Activated CD4-positive, alpha-beta T cell treated with anti-CD3 and anti-CD28 coated beads, Interleukin-10, Interleukin-2, amounts not matched to agents 100 ng/mL and 50 ng/mL, durations not matched to agents 16 hours and 8 hours (primary cell): ENCODE data around the gene ZNF697.
"Not testable (repeated sequence)": the region's sequence is repeated elsewhere in the genome, so short reads cannot be mapped to it uniquely, and the experiment has no call there.

Source experiments
- DNase-seq: peaks from one replicate; pipeline ENCODE4 v3.0.0-alpha.2; 2020

ZNF697 gene

GRCh38 chr1:119647734-119648619 is at the start of gene ZNF697:
Gene ZNF697, minus strand, starts transcription at chr1:119648266. Its CDS starts 22,166 bp downstream, at chr1:119626100.
- DNase-seq, result peak; percentile 68

GRCh38 chr1:119697598-119697997 is 49.5 kb upstream of the ZNF697 start:
- DNase-seq, result no peak

GRCh38 chr1:119696863-119697262 is 48.8 kb upstream of the ZNF697 start:
- DNase-seq, result not testable (repeated sequence)

DNA sequence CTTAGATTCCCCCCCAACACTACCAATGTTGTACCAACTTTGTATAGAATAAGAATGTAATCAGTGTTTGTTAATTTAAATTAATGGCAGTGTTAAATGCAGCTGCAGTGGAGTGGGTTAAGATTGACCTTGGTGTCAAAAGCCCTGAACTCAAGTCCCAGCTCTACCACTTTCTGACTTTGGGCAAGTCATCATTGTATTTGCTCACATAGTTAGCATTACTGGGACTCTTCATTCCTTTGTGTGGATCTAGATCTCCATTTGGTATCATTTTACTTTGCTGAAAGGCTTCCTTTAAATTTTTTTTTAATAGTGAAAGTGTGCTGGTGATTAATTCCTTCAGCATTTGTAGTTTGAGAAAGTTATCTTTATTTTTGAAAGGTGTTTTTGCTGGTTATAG is 41.4 kb upstream of the ZNF697 start:
- no peak for DNase-seq

DNA sequence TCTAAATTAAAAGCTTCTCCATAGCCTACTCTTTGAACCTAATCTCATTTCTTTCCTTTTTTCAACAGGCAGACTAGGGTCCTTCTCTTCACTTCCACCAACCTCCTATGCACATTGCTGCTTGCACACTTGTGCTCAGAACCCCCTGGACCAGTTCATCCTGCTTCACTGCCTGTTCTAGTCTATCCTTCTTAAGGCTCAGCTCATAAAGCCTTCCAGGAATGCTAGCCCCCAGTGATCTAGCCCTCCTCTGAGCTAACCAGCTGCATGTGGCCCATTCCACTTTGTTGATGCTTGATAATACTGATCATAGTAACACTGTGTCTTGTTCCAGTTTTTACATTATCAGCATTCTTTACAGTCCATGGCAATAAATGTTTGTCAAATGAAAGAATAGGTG is 40.7 kb upstream of the ZNF697 start:
- DNase-seq, result no peak

GRCh38 chr1:119687434-119688079 is 39.5 kb upstream of the ZNF697 start:
- DNase-seq, result no peak

DNA sequence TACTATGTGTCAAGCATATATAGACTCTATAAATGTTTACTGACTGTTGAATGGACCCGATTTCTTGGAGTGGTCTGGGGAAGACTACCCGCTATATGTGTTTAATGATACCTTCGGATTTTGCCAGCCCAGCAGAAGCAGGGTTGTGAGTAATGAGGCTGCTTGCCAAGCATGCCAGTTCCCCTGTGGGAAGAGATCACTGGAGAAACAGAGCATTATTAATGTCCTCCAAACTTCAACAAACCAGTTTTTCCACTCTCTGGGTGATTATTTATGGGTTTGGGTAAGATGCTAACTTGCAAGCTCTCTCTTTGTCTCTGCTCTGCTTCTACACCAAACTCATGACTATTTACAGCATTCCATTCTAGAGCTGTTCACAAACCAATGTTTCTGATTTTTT is 38.6 kb upstream of the ZNF697 start:
- no peak for DNase-seq

GRCh38 chr1:119683893-119684292 is 35.8 kb upstream of the ZNF697 start:
- no peak for DNase-seq

DNA sequence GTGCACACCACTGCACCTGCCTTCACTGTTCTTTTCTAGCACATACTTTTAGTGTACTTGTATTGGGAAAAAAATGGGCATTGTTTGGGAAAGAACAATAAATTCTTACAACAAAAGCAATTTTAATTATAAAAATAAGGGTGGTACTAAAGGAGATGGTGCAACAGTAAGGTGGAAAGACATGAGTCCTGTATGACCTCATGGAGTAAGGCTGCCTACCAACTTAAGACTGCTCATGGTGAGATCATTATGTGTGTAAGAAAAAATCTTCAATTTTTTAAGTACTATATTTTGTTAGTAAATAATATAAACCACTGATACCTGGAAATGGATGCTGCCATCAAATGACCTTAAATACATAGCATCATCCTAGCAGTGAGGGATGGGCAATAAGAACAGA is 34.1 kb upstream of the ZNF697 start:
- no peak for DNase-seq

GRCh38 chr1:119681560-119681959 is 33.5 kb upstream of the ZNF697 start:
- no peak for DNase-seq

GRCh38 chr1:119680723-119681122 is 32.7 kb upstream of the ZNF697 start:
- no peak for DNase-seq

GRCh38 chr1:119680193-119680592 is 32.1 kb upstream of the ZNF697 start:
- DNase-seq, result no peak

GRCh38 chr1:119679223-119679622 is 31.2 kb upstream of the ZNF697 start:
- no peak for DNase-seq

DNA sequence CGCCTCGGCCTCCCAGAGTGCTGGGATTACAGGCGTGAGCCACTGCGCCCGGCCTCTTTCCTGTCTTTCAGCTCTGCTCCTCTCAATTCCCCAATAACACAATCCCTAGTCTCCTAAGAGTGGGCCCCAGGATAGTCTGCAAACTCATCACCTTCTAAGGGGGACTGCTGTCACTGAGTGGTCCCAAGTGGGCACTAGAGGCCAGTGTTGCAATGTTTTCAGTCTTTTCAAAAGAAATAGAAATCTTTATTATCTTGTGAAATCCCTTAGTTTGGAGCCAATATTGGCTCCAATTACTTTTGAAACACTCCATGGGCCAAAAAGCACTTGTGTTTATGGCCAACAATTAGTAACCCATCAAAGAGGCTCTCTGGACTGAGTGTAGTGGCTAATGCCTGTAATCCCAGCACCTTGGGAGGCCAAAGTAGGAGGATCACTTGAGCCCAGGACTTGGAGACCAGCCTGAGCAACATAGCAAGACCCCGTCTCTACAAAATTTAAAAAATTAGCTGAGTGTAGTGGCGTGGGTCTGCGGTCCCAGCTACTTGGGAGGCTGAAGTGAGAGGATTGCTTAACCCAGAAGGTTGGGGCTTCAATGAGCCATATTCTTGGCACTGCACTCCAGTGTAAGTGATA is 28.6 kb upstream of the ZNF697 start:
- no peak for DNase-seq

DNA sequence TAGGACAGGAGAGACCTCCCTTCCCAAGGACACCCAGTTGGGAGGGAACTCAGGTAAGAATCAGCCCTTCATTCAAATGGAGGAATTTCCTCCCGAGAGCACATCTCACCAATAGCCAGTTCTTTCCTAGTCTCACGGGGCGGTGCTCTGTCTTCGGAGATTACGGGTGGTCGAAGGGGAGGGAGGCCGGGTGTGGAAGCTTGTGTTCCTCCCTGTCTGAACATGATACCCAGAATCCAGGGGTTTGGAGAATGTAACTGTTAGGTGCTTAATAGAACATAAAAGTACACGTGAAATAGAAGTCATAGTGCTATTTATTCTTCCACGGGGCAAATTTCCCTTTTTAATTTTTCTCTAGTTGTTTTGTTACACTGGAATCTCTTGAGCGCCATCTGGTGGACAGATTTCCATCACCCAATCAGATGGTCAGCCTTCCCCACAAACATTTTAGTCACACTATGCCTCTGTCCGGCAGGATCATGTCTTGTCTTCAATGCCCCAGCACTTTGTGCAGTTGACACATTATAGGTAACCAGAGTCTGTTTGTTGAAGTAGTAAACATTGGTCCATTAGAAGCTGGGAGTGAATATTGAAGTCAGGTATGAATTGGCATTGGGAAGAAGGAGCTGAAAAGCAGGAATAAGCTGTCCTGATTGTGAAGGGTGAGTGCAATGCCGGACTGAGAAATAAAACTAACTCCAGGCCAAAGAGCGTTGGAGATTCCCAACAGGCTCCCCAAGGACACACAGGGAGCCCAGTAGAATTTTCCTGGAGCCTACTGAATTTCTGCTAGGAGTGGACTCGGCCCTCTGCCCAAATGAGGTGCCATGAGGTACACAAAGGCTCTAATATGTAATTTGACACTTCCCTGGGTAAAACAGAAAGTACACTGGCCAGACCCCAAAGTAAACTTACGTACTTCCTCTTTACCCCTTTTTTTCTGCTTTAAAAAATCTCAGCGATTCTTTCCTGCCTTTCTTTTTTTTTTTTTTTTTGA is 27.6 kb upstream of the ZNF697 start:
- DNase-seq, result peak; percentile 74

DNA sequence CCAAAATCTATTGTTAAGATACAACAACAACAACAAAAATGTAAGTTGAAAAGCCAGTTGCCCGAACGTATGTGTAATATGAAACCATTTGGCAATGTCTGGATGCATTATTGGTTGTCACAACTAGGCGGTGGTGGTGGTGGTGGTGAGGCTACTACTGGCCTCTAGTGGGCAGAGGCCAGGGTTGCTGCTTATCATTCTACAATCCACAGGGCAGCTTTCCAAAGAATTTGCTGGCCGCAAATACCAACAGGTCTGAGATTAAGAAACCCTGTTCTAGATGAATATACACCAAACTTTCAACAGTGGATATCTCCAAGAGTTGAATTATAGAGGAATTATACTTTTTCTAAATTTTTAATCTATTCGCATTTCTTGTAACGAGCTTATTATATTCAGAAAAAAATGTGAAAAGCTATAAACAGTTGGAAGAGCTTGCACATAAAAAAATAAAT is 26.8 kb upstream of the ZNF697 start:
- DNase-seq, result peak; percentile 56

DNA sequence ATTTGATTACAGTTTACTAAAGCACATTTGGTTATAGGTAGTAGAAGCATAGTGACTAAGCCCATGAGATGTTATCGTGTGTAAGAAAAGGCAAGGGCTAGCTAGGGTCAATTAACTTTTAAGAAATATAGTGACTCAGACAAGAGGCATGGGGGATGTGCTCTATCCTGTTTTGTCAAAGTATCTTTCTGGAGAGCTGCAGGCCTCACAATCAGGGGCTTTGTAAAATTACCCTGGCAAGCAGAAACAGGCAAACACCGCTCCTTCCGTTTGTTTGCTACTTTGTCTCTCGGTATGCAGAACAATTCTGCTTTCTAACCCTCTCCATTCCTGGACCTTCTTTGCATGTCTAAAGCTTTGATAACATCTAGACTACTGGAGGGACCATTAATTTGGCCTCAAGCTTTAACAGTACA is 26.1 kb upstream of the ZNF697 start:
- DNase-seq, result no peak

DNA sequence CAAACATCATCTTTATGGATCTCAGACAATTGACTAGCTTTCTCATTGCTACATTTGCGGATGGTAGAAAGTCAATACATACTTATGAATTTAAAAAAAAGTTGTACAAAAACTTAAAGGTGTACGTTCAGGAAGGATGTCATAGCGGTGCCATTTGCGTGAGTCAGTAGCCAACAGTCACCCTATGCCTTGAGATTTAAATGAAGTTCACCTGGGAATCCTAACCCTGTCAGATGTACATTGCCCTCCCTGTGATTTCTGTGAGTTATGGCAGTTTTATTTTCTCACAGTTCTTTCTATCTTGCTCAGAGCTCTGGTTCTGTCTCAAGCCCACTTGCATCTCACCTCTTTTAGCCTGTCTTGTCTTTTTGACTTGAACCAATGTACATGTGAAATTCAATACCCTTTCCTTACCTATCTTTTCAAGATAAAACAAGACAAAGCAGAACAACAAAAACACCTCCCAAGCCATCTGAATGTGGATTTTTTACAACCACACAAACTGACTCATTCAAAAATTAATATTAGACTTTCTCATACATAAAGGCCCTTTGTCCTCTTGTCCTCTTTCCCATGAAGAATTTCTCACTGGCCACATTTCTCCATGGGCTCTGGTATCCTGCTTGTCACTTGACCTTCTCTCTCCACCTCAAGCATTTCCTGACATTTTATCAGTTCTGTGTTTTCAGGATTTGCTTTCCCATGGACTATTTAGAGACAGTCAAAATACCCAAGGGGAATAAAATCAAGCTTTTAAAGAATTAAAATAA is 25.3 kb upstream of the ZNF697 start:
- no peak for DNase-seq

DNA sequence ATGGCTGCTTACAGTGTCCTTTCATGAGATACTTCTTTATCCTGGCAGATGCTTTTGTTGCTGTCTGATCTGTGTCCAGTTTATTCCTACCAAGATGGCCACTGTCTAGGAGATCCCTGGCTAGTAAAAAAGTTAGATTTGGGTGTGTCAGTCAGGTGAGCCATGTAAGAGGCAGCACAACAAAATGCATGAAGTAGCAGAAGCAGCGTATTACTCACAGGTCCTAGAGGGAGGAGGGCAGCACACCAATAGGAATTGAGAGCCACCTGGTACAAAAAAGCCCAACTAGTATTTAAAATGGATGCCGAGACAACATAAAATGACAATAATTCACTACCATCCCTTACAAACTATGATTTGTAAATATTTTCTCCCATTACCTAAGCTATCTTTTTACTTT is 22.8 kb upstream of the ZNF697 start:
- no peak for DNase-seq

GRCh38 chr1:119667173-119667572 is 19.1 kb upstream of the ZNF697 start:
- DNase-seq, result no peak

DNA sequence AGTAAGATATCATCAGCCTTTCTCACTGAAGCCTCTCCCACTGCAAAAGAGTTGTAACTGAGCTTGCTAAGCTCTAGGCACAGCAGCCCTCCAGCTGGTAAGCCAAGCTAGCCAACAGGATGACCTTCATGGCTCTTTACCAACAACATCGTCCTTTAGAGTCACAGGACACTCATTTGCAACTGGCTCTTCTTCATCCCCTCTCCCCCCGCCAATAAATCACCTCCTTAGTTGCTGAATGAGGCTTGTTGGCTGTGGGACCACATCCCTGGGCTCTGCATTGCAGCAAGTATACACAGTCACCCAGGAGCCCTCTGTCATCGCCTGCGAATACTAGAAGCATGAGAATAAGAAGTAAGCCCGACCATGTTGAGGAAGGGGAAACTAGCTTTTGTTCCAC is 16.0 kb upstream of the ZNF697 start:
- no peak for DNase-seq

GRCh38 chr1:119662034-119662437 is 14.0 kb upstream of the ZNF697 start:
- peak; percentile 2 for DNase-seq
